Measurements from ENCODE around the gene TMEM165.

TMEM165 gene

DNA sequence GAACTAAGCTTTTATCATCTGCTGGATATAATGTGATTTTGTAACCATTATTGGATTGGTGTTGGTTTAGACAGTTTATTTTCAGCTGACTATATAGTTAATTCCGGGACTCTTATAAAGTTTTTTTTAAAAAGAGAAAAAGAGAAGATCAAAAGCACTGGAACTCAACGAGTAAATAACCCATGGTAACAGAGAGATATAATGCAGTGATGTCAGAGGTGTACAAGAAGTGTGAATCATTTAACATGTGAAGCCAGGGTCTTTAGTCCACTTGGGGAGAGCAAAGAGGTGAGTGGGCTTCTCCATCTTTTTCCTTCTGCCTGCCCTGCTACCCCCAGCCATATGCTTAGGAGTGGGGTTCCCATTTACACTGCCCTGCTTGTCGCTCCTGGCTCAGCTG lies 3.2 kb downstream of the TMEM165 start:
- TF ChIP-seq, protein P1, sequence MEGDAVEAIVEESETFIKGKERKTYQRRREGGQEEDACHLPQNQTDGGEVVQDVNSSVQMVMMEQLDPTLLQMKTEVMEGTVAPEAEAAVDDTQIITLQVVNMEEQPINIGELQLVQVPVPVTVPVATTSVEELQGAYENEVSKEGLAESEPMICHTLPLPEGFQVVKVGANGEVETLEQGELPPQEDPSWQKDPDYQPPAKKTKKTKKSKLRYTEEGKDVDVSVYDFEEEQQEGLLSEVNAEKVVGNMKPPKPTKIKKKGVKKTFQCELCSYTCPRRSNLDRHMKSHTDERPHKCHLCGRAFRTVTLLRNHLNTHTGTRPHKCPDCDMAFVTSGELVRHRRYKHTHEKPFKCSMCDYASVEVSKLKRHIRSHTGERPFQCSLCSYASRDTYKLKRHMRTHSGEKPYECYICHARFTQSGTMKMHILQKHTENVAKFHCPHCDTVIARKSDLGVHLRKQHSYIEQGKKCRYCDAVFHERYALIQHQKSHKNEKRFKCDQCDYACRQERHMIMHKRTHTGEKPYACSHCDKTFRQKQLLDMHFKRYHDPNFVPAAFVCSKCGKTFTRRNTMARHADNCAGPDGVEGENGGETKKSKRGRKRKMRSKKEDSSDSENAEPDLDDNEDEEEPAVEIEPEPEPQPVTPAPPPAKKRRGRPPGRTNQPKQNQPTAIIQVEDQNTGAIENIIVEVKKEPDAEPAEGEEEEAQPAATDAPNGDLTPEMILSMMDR (IDR thresholded peaks at IDR 0.05; ENCODE audit: insufficient read depth, low read depth, low read length, missing control alignments) = no peak
- no peak for DNase-seq (ENCODE audit: low read depth)
- H3K4me3 ChIP-seq (ENCODE audit: low read depth, low read length) = peak overlapping the region; percentile 75

DNA sequence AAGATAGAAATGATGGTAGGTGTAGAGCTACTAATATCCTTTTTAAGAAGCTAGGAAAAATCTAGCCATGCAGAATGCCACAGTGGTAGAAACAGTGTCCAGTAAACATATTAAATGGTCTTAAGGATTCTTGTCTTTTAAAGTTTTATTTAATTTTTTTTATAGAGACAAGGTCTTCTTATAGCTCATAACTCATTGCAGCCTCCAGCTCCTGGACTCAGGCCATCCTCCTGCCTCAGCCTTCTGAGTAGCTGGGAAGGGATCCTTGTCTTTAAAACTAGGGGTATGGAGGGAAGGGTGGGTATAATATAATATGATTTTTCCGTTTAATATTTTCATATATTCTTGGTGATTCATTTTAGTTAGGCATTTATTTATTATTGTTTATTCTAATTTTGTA lies 3.8 kb downstream of the TMEM165 start:
- H3K4me3 ChIP-seq (ENCODE audit: low read depth, low read length) = no peak overlapping the region
- DNase-seq (ENCODE audit: low read depth) = no peak
- TF ChIP-seq, protein P1 (IDR thresholded peaks at IDR 0.05; ENCODE audit: insufficient read depth, low read depth, low read length, missing control alignments) = no peak

DNA sequence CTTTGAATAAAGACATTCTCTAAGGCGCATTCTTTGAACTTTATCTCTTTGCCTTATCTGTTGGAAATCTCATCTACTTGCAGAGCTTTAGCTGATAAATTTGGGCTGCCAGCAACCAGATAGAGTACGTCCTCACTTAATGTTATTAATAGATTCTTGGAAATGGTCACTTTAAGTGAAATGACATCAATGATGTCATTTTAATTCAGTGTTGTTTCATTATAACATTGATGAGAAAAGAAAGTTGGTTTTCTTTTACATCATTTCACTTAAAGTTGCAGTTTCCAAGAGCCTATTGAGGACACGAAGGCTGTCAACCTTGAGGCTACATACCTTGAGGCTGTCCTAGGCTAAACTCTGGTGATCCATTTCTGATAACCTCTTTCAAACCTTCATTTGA lies 9.3 kb downstream of the TMEM165 start:
- no peak for DNase-seq (ENCODE audit: low read depth)
- TF ChIP-seq, protein P1 (IDR thresholded peaks at IDR 0.05; ENCODE audit: insufficient read depth, low read depth, low read length, missing control alignments) = no peak

DNA sequence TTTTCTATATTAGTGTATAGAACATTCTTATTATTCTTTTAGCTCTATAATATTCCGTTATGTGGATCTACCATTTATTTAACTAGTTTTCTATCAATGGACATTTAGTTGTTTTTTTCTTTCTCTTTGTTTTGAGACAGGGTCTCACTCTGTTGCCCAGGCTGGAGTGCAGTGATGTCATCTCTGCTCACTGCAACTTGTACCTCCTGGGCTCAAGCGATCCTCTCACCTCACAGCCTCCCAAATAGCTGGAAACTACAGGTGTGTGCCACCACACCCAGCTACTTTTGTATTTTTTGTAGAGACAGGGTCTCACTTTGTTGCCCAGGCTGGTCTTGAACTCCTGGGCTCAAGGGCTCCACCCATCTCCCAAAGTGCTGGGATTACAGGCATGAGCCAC lies 10.8 kb downstream of the TMEM165 start:
- TF ChIP-seq, protein P1 (IDR thresholded peaks at IDR 0.05; ENCODE audit: insufficient read depth, low read depth, low read length, missing control alignments) = no peak
- no peak for DNase-seq (ENCODE audit: low read depth)
- no peak overlapping the region for H3K4me3 ChIP-seq (ENCODE audit: low read depth, low read length)

More for the DNA sequence above, 9.3 kb downstream of the TMEM165 start:
- no peak overlapping the region for H3K4me3 ChIP-seq (ENCODE audit: low read depth, low read length)

DNA sequence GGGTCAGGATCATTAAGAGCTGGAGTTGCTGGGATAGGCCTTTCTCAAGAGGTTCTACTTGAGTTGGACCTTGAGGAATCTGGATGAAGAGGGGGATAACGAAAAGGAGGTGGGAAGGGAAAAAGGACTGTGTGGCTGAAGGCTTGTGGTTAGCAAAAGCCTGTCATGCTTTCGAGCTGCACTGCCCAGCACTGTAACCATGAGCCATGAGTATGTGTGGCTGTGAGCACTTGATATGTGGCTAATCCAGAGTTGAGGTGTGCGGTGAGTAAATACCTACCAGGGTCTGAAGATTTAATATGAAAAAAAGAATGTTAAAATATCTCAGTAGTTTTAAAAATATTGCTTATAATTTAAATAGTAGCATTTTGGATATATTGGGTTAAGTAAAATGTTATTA lies 11.4 kb downstream of the TMEM165 start:
- no peak for DNase-seq (ENCODE audit: low read depth)
- H3K4me3 ChIP-seq (ENCODE audit: low read depth, low read length) = no peak overlapping the region
- TF ChIP-seq, protein P1 (IDR thresholded peaks at IDR 0.05; ENCODE audit: insufficient read depth, low read depth, low read length, missing control alignments) = no peak

DNA sequence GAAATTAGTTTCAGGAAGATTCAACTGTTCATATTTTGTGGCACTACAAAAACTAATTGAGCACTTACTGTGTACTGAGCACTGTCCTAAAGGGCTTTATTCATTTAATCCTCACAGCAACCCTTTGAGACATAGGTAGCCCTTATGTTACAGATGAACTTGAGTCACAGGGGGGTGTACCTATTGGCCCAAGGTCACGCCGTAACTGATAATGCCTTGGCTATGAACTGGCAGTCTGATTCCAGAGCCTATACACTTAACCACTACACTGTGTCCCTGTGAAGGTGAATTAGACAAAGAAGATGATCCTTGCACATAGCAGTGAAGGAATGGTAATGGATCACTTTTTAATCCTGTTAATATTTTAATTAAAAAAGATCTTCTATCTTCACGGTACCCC lies 12.0 kb downstream of the TMEM165 start:
- TF ChIP-seq, protein P1 (IDR thresholded peaks at IDR 0.05; ENCODE audit: insufficient read depth, low read depth, low read length, missing control alignments) = no peak
- no peak overlapping the region for H3K4me3 ChIP-seq (ENCODE audit: low read depth, low read length)
- no peak for DNase-seq (ENCODE audit: low read depth)

DNA sequence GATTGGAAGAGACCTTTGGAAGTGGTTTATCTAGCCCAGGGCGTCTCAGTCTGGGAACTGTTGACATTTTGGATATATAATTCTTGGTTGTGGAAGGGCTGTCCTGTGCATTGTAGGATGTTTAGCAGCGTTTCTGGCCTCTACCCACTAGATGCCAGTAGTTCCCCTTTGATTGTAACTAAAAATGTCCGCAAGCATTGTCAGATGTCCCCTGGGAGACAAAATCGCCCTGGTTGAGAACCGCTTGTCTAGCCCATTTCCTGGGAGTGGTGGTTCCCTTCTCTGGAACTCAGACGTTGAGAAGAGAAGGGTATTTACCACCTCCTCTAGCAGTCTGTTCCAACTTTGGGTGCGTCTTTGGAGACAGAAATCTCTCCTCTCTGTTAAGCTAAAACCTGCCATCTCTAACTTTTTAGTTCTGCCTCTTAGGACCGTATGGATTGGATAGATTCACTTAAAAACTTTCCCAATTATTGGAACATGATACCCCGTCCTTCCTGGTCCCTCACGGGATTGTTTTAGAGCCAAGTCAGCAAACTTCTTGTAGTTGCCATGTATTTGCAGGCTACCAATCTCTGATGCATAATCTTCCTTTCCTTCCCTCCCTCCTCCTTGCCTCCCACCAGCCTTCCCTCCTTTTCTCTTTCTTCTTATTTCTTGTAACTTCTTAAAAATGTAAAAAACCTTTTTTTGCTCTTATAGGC lies 13.9 kb downstream of the TMEM165 start:
- H3K4me3 ChIP-seq (ENCODE audit: low read depth, low read length) = no peak overlapping the region
- TF ChIP-seq, protein P1 (IDR thresholded peaks at IDR 0.05; ENCODE audit: insufficient read depth, low read depth, low read length, missing control alignments) = peak; percentile 33
- DNase-seq (ENCODE audit: low read depth) = peak; percentile 59

All from GM12865 (cell line).